ENCODE measurements around the gene ZNF165. TPM values are rescaled to one million over a fixed set of nuclear protein-coding genes. Genes with fewer than 3 reads are reported as not detected.
"Not testable (repeated sequence)": the region's sequence is repeated elsewhere in the genome, so short reads cannot be mapped to it uniquely, and the experiment has no call there.

ZNF165 gene
- total RNA-seq (2014; rRNA removed; shearing (Covaris generic)), result 0.71 and 2.2 TPM in 2 replicates

DNA sequence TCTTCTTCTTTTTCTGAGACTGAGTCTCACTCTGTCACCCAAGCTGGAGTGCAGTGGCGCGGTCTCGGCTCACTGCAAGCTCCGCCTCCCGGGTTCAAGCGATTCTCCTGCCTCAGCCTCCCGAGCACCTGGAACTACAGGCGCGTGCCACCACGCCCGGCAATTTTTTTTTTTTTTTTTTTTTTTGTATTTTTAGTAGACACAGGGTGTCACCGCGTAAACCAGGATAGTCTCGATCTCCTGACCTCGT lies at the start of gene ZNF165:
TSS of gene ZNF165 (plus strand) at position 188 of the 250 bp plus-strand sequence. CDS start 4,913 bp downstream, outside the sequence.
- not testable (repeated sequence) for DNase-seq (ENCODE audit: low read depth)

DNA sequence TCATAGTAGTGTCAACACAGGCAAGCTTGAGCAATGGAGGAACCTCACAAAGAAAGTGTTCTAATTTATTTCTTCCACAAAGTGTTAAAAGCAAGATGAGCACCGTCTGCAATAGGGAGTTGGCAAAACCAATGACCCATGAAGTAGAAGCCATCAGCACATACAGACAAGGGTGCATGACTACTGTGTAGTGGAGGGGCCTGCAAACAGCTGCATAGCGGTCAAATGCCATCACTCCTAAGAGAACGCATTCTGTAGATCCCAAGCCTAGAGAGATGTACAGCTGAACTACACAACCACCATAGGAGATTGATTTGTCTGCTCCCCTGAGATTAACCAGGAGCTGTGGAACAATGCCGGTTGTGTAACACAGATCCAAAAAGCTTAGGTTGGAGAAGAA lies 26.8 kb upstream of the ZNF165 start:
- DNase-seq (ENCODE audit: low read depth), result no peak

GRCh38 chr6:28060405-28060804 lies 20.0 kb upstream of the ZNF165 start:
- no peak for DNase-seq (ENCODE audit: low read depth)

GRCh38 chr6:28064272-28064671 lies 16.1 kb upstream of the ZNF165 start:
- DNase-seq (ENCODE audit: low read depth), result no peak

- DNase-seq (ENCODE audit: low read depth), result no peak
Observed at GRCh38 chr6:28068067-28068466, 12.3 kb upstream of the ZNF165 start.

- DNase-seq (ENCODE audit: low read depth), result not testable (repeated sequence)
Observed at GRCh38 chr6:28070968-28071367, 9.4 kb upstream of the ZNF165 start.

DNA sequence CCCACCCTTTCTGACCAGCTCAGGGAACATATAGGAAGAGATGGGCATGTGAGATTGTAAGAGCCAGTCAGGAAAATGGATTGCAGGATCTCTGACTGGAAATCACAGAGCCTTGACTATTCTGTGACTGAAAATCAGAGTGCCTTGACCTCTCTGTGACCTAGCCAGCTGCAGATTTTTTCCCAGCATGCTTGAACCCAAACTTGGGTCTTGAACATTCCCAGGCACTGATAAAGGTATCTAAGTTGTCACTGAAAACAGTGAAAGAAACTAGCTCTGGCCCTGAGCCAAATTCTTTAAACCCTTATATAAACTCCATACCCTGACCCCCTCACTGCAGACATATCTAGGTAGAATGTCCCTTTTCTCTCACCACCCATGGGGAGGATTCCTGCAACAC lies 2.3 kb upstream of the ZNF165 start:
- DNase-seq (ENCODE audit: low read depth), result no peak

DNA sequence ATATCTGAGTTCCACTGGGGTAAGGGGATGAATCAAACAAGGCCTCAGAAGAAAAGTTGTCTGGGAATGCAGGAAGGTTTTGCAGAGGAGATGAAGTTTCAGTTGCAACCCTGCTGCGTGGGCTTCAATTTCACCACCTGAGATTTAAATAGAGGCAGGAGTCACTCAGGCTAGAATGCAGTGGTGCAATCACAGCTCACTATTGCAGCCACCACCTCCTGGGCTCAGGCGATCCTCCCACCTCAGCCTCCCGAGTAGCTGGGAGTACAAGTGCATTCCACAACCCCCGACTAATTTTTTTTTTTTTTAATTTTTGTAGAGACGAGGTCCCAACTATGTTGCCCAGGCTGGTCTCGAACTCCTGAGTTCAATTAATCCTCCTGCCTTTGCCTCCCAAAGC lies 1.5 kb upstream of the ZNF165 start:
- no peak for DNase-seq (ENCODE audit: low read depth)

DNA sequence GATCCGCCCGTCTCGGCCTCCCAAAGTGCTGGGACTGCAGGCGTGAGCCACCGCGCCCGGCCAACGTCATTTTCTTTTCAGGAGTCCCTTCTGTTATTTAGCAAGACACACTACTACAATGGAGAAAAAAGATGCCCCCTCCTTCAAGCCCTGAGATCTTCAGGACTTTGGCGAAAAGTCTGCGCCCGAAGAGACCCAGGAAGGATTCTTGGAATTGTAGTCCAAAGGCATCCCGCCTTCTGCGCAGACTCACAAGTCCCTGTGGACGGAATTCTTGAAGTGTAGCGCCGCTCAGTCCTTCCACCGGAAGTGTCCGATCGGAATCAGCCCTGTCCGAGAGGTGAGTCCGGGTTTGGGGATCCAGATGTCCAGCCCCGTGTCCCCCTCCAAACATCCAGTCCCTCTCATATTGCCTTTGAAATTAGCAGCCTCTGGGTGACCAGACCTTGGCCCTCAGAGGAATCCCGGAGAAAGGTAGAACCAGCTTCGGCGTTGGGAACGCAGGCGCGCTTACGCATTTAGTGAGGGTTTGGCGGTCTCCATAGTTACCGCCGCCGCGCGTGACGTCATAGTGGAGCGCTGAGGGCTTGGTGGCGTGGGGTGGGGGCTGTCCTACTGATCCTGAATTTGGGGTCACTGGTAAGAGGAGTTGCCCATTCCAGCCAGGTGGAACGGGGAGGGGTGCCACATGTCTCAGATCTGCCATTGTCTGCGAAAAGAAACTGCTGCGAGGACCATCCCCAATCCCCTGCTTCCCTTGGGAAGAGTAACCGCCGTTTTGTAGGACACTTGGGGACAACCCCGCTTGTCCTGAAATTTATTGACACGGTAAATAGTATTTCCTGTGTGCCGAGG lies 490 bp downstream of the ZNF165 start:
- DNase-seq (ENCODE audit: low read depth), result peak; percentile 97

- DNase-seq (ENCODE audit: low read depth), result peak; percentile 17
Observed at GRCh38 chr6:28081486-28081751, 1.1 kb downstream of the ZNF165 start.

DNA sequence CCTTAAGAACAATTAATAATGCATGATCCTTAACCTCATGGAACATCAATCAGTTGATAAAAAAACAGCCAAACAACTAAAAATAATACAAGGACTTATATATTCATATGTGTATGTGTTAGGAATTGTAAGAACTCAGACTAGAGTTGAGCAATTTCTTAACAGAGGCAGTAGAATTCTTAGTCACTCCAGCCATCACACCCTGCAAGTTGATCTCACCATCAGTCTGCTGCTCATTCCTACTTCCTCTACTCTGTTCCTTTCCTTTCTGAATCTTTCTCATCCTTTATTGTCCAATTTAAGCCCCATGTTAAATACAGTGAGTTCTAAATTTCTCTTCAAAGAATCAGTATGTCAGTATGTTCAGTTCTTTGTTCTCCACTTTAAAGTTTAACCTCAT lies 2.6 kb downstream of the ZNF165 start:
- no peak for DNase-seq (ENCODE audit: low read depth)

DNA sequence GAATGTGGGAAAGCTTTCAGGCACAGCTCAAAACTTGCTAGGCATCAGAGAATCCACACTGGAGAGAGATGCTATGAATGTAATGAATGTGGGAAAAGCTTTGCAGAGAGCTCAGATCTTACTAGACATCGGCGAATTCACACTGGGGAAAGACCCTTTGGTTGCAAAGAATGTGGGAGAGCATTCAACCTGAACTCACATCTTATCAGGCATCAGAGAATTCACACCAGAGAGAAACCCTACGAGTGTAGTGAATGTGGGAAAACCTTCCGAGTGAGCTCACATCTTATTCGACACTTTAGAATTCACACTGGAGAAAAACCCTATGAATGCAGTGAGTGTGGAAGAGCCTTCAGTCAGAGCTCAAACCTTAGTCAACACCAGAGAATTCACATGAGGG lies 8.7 kb downstream of the ZNF165 start:
- no peak for DNase-seq (ENCODE audit: low read depth)

- no peak for DNase-seq (ENCODE audit: low read depth)
Observed at GRCh38 chr6:28090917-28091586, 10.7 kb downstream of the ZNF165 start.

DNA sequence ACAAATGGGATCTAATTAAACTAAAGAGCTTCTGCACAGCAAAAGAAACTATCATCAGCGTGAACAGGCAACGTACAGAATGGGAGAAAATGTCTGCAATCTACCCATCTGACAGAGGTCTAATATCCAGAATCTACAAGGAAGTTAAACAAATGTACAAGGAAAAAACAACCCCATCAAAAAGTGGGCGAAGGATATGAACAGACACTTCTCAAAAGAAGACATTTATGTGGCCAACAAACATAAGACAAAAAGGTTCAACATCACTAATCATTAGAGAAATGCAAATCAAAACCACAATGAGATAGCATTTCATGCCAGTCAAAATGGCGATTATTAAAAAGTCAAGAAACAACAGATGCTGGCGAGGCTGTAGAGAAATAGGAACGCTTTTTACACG lies 21.9 kb downstream of the ZNF165 start:
- not testable (repeated sequence) for DNase-seq (ENCODE audit: low read depth)

GRCh38 chr6:28102699-28103098 lies 22.3 kb downstream of the ZNF165 start:
- not testable (repeated sequence) for DNase-seq (ENCODE audit: low read depth)

GRCh38 chr6:28104392-28105244 lies 24.2 kb downstream of the ZNF165 start:
- DNase-seq (ENCODE audit: low read depth), result peak; percentile 94

- DNase-seq (ENCODE audit: low read depth), result peak; percentile 14
Observed at GRCh38 chr6:28105245-28105639, 24.9 kb downstream of the ZNF165 start.

DNA sequence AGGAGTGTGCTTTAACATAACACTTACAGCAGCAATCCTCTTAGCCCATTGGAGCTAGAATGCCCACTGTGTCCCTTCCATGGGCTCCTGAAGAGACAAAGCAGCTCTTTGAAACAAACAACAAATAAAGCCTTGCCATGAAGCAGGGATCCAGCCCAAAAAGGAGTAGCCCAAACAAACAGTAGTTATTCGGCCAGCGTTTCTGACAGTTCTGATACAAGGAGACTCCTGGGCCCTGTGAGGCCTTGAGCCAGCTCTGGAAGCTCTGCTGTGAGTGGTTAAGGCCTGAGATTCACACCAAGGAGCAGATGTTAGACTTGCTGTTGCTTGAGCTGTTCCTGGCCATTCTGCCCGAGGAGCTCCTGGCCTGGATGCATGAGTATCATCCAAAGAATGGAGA lies 27.1 kb downstream of the ZNF165 start:
- DNase-seq (ENCODE audit: low read depth), result no peak

GRCh38 chr6:28111964-28112363 lies 31.6 kb downstream of the ZNF165 start:
- DNase-seq (ENCODE audit: low read depth), result no peak

DNA sequence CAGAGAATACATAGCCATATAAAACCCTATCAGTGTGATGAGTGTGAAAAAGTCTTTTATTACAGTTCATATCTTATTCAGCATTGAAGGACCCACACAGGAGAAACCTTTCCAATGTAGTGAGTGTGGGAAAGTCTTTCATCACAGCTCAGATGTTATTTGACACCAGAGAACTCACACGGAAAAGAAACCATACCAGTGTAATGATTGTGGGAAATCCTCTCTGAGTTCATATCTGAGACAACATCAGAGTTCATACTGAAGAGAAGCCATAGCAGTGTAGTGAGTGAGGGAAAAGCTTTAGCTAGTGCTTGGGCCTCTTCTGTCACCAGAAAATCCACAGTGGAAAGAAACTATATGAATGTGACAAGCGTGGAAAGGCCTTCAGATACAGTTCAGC lies 35.4 kb downstream of the ZNF165 start:
- no peak for DNase-seq (ENCODE audit: low read depth)

DNA sequence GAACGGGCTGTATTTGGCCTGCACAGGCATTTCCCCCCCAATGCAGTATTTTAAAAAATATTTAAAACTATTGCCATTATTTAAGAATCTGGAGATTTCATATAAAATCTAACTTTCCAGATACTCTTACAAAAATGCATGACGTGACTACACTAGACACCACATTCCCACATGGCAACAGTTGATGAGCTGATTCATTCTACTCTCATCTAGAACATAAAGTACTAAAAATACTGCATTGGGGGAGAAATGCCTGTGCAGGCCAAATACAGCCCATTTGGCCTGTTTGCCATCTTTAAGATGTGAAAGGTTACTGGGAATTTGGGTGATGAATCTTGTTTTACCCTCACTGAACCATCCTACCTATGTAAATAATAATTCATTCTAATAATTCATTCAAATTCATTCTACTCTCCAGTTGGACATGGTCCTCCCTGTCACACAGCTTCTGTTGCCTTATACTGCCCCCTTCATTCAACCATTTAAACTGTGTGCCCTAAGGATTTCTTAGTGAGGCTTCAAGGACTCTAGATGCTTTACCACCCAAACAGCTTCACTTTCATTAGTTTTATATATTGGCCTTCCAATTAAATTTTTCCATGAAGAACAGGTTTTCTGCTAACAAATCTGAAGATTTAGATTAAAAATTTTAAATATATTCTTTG lies 37.1 kb downstream of the ZNF165 start:
- DNase-seq (ENCODE audit: low read depth), result no peak

- no peak for DNase-seq (ENCODE audit: low read depth)
Observed at GRCh38 chr6:28118217-28118616, 37.8 kb downstream of the ZNF165 start.

Measured in Daoy (cell line).